NCI-H2196 (cell line): ENCODE data around the gene GPC5.
"Not testable (repeated sequence)": the region's sequence is repeated elsewhere in the genome, so short reads cannot be mapped to it uniquely, and the experiment has no call there.

Experiments used
- DNase-seq: peaks from one replicate; lab custom pipeline; 2025; ENCODE audit not compliant: unreplicated experiment; lab: John Stamatoyannopoulos, UW

Gene GPC5

DNA sequence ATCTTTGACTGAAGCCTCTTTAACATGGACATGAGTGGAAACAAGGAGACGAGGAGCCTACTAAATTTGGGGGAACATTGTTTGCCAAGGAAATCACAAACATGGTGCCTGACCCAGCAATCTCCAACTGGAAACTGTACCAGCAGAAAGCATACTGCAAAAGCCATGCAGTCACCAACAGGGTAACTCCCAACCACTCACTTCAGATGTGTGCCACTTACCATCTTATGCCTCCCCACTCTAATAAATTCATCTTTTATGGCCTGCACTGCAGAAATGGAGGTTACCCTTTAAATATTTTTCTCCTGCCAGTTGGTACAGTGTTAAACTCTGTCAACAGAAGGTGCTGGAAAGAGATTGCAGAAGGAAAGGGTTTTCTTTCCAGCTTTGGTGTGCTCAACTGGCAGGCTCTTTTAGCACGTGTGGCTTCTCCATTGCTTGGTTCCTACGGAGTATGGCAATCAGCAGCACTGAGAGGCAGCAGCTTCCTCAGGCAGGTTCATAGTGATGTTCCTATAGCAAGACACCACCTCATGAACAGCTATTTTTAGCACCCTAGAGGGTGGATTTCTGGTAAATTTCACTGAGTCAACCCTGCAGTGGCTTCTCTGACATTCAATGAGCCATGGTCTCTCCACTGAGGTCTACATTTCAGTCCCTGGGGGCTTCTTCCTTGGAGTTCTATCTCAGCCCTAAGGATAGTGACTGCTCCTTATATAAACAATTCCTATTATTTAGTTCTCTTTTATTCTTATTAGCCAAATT, 29.6 kb upstream of the GPC5 start:
- DNase-seq = no peak

GRCh38 chr13:91369441-91369831, 29.0 kb upstream of the GPC5 start:
- no peak for DNase-seq

- DNase-seq = no peak
Observed at GRCh38 chr13:91370501-91370900, 27.9 kb upstream of the GPC5 start.

- no peak for DNase-seq
Observed at GRCh38 chr13:91372911-91373310, 25.5 kb upstream of the GPC5 start.

DNA sequence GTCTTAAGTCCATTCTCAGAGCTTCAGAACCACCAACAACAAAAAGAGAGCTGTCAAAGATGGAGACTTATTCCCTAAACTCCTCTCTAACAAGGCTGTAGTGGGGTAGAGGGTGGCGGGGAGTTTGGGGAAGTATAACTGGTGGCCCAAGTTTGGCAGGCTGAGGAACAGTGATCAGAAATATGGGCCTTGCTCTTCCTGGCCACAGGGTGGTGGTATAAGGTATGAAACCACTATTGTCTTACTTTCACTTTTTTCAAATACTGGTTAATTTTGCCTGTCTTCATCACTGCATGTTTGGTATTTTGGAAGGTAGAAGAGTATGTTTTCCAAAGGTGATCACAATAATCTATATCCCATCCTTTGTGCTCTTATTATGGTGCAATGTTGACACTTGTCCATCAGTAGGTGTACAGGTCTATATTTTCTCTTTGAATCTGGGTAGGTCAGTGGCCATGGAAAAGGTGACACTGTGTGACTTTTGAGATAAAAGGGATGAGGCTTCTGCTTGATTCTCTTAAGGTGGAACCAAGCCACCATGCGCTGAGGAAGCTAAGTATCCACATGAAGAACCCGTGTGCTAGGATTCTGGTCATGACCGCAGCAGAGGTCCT, 23.2 kb upstream of the GPC5 start:
- DNase-seq = no peak

DNA sequence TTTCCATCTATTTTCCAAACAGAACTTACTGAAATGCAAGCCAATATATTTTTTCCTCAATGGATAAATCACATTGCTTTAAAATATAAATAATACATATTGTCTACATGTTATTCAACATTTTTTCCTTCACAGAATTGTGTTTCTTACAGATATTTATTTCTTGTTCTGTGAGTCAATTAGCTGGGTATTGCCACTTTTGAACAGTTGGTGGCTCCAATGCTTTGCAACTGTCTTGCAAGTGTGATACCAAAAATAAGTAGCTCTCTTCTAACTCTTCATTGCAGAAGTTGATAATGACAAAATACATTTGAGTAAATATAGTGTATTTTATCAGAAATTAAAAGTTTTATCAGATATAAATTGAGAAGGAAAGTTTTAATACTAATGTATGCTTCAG, 17.1 kb upstream of the GPC5 start:
- no peak for DNase-seq

DNA sequence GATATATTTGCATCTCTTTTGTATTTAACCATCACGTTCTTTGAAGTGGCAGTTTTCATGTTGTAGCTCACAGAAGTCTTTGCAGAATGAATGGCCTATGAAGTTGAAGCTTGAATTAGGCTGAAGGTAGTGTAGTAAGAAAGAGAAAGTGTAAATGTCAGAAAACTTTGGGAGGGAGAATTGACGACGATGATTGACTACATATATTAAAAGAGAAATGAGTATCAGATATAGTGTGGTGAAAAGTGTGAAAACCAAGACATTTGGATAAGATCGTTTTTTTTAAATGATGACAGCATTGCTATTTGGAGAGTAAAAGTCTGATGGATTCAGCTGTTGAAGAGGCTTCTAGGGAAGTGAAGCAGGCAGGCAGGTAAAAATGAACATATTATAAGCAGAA, 14.6 kb upstream of the GPC5 start:
- DNase-seq = no peak

- DNase-seq = no peak
Observed at GRCh38 chr13:91384896-91385295, 13.5 kb upstream of the GPC5 start.

DNA sequence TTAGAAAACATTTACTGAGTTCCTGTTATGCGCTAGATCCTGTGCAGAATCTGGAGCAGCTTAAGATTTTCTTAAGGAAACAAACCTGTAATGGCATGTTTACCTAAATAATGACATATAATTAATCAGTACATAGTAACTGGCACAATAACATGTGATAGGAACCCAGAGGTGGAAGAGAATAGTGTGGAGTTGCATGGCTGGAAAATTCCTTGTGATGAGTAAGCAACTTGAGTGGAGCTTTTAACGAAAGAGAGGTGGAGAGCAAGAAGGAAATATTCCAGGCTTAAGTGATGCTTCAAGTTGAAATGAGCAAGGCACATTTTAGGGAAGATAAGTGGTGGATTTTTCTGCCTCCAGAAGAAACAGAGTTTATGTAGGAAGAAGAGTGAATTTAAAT, 9.2 kb upstream of the GPC5 start:
- no peak for DNase-seq

GRCh38 chr13:91397595-91397994, 826 bp upstream of the GPC5 start:
- no peak for DNase-seq

DNA sequence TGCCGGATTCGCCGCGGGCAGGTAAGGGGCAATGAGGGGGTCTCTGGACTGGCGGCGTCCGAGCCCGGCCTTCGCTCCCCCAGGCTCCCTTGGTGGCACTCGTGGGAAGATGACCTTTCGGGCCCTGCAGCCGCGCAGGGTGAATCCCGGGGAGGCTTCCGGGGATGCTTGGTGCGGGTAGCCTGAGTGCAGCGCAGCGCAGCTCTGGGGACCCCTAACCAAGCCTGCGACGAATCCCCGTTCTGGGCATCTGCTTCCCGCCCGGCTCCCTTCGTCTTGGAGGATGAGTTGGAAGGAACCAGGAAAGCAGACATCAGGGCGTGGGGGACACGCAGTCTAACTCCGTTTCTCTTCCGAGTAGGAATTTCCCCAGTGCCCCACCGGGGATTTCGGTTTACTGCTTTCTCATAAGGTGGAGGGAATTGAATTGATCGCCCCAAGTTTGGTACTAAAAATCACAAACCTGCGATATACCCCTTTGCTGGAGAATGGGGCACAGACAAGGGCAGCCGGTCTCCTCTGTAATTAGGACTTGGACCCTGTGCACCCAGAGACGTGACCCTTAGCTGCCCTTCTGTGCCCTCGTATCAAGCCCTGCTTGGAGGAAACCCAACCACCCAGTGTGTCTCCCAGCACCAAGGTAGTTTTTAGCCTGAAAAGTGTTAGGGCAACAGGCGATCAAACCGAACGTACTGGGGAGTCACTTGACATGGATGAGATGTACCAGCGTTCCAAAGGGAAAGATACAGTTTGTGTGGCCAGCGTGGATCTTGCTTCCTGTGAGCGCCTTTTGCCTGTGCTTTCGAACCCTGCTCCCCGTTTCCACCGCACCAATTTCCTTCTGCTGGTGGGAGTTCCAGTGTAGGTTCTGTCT, 1.0 kb downstream of the GPC5 start:
- DNase-seq = no peak

DNA sequence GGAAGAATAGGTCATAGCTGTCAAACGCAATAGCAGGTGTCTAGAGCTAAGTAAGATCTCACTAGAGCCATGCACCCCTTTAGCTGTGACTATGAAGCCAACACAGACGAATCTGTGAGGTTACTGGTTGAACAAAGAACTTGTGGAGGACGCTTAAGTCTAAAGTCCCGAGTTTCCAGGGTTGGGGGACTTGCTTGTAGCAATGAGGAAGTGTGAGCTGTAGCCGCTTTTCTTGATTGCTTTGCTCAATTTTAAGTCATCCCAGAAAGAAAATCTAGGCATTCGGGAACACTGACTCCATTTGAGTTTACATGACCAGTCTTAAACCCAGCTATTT, 1.6 kb downstream of the GPC5 start:
- DNase-seq = no peak

DNA sequence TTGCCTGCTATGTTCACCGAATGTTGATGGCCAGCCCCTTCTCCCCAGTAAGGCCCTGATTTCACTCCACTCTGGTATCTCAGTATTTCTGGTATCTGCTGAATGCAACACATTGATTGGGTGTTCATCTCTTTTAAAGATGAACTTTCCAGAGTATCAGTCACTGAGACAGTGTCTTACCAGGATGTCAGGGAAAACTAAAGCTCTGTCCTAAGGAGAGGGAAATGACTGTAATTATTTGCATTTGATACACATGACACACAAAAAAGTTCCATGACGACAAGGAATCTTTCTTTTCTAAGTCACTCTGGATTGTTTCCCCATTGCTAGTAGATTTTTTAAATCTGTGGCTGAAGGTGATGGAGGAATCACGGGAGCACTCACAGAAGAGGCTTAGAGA, 2.2 kb downstream of the GPC5 start:
- DNase-seq = no peak

DNA sequence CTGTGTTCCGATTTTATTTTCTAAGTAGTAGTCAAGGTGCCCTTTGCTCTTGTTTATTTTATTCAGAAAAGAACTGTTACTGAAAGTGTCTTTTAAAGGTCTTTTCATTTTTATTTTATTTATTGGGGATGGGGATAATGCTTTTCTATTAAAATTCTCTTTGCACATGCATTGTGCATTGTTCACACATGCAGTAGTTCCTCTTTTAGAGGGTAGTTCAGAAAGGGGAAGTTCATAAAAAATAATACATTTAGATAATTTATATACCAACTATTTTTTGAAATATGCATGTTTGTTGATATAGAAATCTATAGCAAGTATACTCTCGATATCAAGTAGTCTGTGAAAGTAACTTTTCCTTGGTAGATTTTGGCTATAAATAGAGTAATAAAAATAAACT, 3.5 kb downstream of the GPC5 start:
- DNase-seq = no peak

DNA sequence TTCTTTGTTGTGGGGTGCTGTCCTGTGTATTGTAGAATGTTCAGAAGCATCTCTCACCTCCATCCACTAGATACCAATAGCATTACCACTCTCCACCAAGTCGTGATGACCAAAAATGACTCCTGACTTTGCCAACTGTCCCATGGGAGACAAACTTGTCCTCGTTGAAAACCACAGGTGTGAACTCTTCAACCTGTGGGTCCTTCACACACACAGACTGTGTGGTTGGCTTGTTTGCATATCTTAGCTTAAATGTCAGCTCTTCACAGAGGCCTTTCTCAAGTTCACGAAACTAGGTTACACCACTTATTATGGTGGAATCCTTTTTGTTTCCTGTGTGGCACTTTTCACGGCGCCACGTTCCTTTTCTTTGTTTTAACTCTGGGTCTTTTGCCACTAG, 6.8 kb downstream of the GPC5 start:
- no peak for DNase-seq

- DNase-seq = peak; percentile 3
Observed at GRCh38 chr13:91406619-91407018, 8.2 kb downstream of the GPC5 start.

GRCh38 chr13:91408971-91409370, 10.6 kb downstream of the GPC5 start:
- no peak for DNase-seq

- not testable (repeated sequence) for DNase-seq
Observed at GRCh38 chr13:91416579-91416978, 18.2 kb downstream of the GPC5 start.

DNA sequence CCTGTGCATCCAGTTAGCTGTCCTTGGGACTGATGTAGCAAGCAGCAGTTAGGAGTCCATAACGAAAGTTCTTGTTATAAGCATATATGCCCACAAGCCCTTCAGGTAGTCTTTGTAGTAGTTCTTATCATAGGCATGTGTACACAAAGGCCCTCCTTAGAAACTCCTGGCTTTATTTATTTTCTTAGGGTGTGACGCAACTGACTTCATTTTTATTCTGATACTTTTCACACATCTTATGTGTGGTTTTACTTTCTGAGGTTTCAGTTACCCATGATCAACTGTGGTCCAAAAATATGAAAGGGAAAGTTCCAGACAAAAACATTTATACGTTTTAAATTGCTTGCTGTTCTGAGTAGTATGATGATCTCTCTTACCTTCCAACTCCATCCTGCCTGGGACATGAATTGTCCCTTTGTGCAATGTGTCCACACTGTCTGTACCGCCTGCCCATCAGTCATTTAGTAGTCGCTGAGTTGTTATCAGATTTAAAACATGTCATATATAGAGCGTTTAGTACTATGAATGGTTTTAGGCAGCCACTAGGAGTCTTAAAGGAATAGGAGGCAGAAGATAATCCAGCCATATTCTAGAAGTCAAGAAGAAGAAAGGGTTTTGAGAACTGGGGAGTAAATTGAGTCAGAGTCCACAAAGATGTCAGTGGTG, 19.4 kb downstream of the GPC5 start:
- DNase-seq = no peak

DNA sequence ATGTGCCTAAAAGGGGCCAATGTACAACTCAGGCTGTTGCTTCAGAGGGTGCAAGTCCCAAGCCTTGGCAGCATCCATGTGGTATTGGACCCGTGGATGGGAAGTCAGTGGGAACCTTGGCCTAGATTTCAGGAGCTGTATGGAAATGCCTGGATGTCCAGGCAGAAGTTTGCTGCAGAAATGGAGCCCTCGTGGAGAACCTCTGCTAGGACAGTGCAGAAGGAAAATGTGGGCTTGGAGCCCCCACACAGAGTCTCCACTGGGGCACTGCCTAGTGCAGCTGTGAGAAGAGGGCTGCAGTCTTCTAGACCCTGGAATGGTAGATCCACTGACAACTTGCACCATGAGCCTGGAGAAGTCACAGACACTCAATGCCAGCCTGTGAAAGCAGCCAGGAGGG, 28.5 kb downstream of the GPC5 start:
- no peak for DNase-seq

GRCh38 chr13:91438674-91439073, 40.3 kb downstream of the GPC5 start:
- not testable (repeated sequence) for DNase-seq

DNA sequence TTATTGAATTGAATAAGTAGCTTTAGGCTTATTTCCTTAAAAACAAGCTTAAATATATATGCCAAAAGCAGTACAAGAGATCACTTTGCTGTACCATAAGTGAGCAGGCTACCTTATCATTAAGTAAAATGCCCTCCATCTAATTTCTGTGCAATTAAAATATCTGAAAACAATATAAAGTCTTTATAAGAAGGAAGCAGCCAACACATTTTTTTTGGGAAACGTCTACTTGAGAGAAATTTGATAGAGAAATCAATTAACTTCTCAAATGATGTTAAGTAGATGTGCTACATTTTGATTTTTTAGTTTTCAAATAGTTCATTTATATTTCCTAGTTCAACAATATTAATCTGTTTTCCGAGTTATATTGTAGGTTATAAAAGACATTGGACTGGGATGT, 52.5 kb downstream of the GPC5 start:
- no peak for DNase-seq
